Lung (tissue), 12 donors: ENCODE measurements around the gene CCDC106. TPM values are rescaled to one million over a fixed set of nuclear protein-coding genes. Genes with fewer than 3 reads are reported as not detected.

ENCODE experiments used
- ATAC-seq: fragments of 200-7000 bp; cut with Tn5 transposase; one replicate; pipeline ENCODE4 v1.9.1; 2020; ENCODE audit warnings: moderate number of reproducible peaks; ENCODE audit not compliant: insufficient read depth, low FRiP score
- DNase-seq, 3 donors: peaks; one replicate each; pipeline ENCODE4 v3.0.0-alpha.2; 2013 to 2017
- H3K27ac ChIP-seq, 2 donors: one replicate each; pipeline ENCODE4 v1.5.1; 2013; ENCODE audit warnings: mild to moderate bottlenecking in 2 of 2, moderate library complexity in 2 of 2, control low read depth in 1 of 2, inconsistent platforms in 1 of 2, low read depth in 1 of 2, low read length in 1 of 2
- H3K27me3 ChIP-seq, 3 donors: one replicate each; pipeline ENCODE4 v1.5.1; 2013; ENCODE audit warnings: low read length in 2 of 3; ENCODE audit not compliant: control insufficient read depth in 3 of 3, insufficient read depth in 3 of 3
- H3K36me3 ChIP-seq, 4 donors: one replicate each; pipeline ENCODE4 v1.5.1; 2013; ENCODE audit warnings: low read length in 4 of 4, mild to moderate bottlenecking in 1 of 4, moderate library complexity in 1 of 4; ENCODE audit not compliant: control insufficient read depth in 4 of 4, insufficient read depth in 4 of 4
- H3K4me1 ChIP-seq, 5 donors: one replicate each; pipeline ENCODE4 v1.5.1; 2013; ENCODE audit warnings: low read length in 5 of 5, mild to moderate bottlenecking in 2 of 5, moderate library complexity in 1 of 5; ENCODE audit not compliant: control insufficient read depth in 5 of 5, insufficient read depth in 5 of 5
- H3K4me3 ChIP-seq: one replicate; pipeline ENCODE4 v1.5.1; 2013; ENCODE audit warnings: mild to moderate bottlenecking, control low read depth, moderate library complexity
- H3K9ac ChIP-seq, 2 donors: one replicate each; pipeline ENCODE4 v1.5.1; 2013; ENCODE audit warnings: low read length in 2 of 2, control low read depth in 1 of 2; ENCODE audit not compliant: insufficient read depth in 1 of 2
- H3K9me3 ChIP-seq, 4 donors: one replicate each; pipeline ENCODE4 v1.5.1; 2013; ENCODE audit warnings: low read length in 3 of 4, mild to moderate bottlenecking in 1 of 4, moderate library complexity in 1 of 4; ENCODE audit not compliant: control insufficient read depth in 4 of 4, insufficient read depth in 3 of 4
- WGBS, 2 donors: extraction: QIAGEN DNeasy Blood & Tissue Kit; methylation state at CpG; one replicate each; pipeline ENCODE4 v1.1.7; 2013; 5-methylcytosine and 5-hydroxymethylcytosine counted together
- polyA plus RNA-seq, 2 donors: library from polyadenylated mRNA; stranded (reverse); fragments of 200-250 nt; gene quantifications; one replicate each; pipeline ENCODE4 v1.2.1, GENCODE V29; 2013
- total RNA-seq, 2 donors: library from RNA; depleted of rRNA in 1 of 2; stranded (reverse); fragments of >200 nt in 1 of 2; gene quantifications; one replicate each; pipeline ENCODE4 v1.2.1, GENCODE V29; 2014 to 2021
- TF ChIP-seq, protein P1 (sequence below): IDR thresholded peaks from 2 replicates; pipeline ENCODE4 v1.5.1; 2012; ENCODE audit warnings: mild to moderate bottlenecking; ENCODE audit errors: control extremely low read depth, extremely low read depth
- donor health status: control.
- donor health status: control.
- donor health status: Bipolar disorder and iron deficiency.
- donor health status: healthy.
- donor health status: DM: yes; HTN: yes; CAD: no.

The CCDC106 gene
- total and polyA plus RNA-seq, 4 donors = 8.3 to 25.9 (median 14.3) TPM

DNA sequence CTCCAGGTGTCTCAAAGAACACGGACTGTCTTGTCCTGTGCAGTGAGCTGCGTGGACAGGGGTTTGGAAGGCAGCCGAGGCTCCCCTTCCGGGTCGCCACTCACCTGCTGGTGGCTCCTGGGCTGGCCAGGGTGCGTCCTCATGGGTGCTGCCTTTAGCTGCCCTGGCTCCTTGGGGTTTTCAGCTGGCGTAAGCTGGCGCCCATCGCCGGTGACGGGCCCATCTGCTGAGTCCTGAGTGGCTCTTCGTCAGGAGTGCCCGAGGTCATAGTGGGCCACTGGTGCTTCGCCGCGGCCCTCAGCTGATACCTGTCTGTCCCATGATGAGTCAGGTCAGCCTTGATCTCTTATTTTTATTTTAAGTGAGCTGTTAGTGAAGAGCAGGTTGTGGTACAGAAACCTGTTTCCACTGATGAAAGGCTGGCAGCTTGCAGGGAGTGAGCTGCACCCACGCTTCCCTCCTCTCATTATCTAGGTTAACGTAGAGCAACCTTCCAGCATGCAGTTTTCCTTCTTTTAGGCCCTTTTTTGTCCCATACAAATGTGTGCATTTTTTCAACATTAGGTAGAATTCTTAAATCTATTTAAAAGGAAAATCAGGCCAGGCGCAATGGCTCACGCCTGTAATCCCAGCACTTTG is 45.4 kb downstream of the CCDC106 start:
- no peak for ATAC-seq

DNA sequence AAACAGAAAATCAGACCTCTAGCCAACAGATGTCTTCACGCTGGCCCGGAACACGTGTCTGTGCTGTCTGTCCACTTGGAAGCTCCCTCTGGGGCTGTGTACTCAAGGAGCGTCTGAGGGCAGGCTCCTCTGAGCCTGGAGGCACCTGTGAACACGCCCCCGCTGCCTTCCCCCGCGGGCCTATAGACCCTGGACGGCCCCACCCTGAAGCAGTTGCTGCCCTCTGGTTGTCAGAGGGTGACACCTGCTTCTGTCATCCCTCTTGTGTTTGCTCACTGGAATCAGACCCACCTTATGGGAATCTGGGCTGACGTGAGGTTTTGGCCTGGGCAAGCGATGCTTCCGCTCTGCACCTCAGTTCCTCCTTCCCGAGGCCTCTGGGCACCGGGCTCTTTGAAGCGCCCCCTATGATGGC is 46.2 kb downstream of the CCDC106 start:
- peaks cover 10 to 88% (median 15%) of the 10 kb centered on the region in 4 donors for H3K36me3 ChIP-seq

More for the DNA sequence above, 45.4 kb downstream of the CCDC106 start:
- TF ChIP-seq, protein P1, sequence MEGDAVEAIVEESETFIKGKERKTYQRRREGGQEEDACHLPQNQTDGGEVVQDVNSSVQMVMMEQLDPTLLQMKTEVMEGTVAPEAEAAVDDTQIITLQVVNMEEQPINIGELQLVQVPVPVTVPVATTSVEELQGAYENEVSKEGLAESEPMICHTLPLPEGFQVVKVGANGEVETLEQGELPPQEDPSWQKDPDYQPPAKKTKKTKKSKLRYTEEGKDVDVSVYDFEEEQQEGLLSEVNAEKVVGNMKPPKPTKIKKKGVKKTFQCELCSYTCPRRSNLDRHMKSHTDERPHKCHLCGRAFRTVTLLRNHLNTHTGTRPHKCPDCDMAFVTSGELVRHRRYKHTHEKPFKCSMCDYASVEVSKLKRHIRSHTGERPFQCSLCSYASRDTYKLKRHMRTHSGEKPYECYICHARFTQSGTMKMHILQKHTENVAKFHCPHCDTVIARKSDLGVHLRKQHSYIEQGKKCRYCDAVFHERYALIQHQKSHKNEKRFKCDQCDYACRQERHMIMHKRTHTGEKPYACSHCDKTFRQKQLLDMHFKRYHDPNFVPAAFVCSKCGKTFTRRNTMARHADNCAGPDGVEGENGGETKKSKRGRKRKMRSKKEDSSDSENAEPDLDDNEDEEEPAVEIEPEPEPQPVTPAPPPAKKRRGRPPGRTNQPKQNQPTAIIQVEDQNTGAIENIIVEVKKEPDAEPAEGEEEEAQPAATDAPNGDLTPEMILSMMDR = no peak
- Histone ChIP-seq H3K27ac (no peak overlapping the region), H3K4me1 (no peaks in the 10 kb centered on the region), H3K4me3 (no peak overlapping the region), H3K9me3 (no peaks in the 10 kb centered on the region), H3K9ac (no peak overlapping the region), H3K27me3 (no peaks in the 10 kb centered on the region), H3K36me3 (peaks cover 10 to 91% (median 17%) of the 10 kb centered on the region in 4 donors)
- 97 to 98% methylated on average over 20 of the region's 20 CpGs for WGBS, 2 donors
- no peak for DNase-seq

DNA sequence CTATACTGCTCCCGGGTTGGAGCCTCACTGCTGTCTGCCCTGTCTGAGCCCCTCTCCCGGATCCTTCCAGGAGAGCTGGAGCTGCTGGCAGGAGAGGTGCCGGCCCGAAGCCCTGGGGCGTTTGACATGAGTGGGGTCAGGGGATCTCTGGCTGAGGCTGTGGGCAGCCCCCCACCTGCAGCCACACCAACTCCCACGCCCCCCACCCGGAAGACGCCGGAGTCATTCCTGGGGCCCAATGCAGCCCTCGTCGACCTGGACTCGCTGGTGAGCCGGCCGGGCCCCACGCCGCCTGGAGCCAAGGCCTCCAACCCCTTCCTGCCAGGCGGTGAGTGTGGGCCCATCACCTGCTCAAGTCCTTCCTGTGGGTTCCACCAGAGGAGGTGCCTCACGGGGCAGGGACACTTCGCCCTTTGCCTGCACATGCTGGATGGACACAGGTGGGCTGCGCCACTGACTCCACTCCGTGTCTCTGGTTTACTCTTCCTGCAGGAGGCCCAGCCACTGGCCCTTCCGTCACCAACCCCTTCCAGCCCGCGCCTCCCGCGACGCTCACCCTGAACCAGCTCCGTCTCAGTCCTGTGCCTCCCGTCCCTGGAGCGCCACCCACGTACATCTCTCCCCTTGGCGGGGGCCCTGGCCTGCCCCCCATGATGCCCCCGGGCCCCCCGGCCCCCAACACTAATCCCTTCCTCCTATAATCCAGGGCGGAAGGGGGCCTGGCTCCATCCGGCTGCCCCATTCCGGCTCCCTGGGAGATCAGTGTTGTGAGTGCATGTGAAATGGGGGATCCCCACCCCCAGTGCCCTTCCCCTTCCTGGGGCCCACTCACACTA is 46.9 kb downstream of the CCDC106 start:
- 89 to 95% methylated on average over 37 of the region's 37 CpGs for WGBS, 2 donors
- Histone ChIP-seq H3K27me3 (no peaks in the 10 kb centered on the region), H3K4me1 (no peaks in the 10 kb centered on the region), H3K4me3 (no peak overlapping the region), H3K36me3 (peaks cover 8 to 83% (median 14%) of the 10 kb centered on the region in 4 donors), H3K9me3 (no peaks in the 10 kb centered on the region), H3K9ac (no peak overlapping the region), H3K27ac (no peak overlapping the region)
- ATAC-seq = no peak
- no peak for DNase-seq
- TF ChIP-seq, protein P1 = no peak

More for the DNA sequence above, 46.2 kb downstream of the CCDC106 start:
- ATAC-seq = no peak
- Histone ChIP-seq H3K27ac (no peak overlapping the region), H3K27me3 (no peaks in the 10 kb centered on the region), H3K4me3 (no peak overlapping the region), H3K4me1 (no peaks in the 10 kb centered on the region), H3K9me3 (no peaks in the 10 kb centered on the region), H3K9ac (no peak overlapping the region)
- TF ChIP-seq, protein P1 = no peak
- DNase-seq = no peak
- 92% methylated on average over 15 of the region's 15 CpGs for WGBS, 2 donors
